Measurements from ENCODE around the gene IFNA14. TPM values are rescaled to one million over a fixed set of nuclear protein-coding genes. Genes with fewer than 3 reads are reported as not detected.
A peak's percentile ranks its signal among the peaks of the same experiment; 100 is the strongest.
"Not testable (repeated sequence)": the region's sequence is repeated elsewhere in the genome, so short reads cannot be mapped to it uniquely, and the experiment has no call there.

The IFNA14 gene
- polyA plus RNA-seq, 1 experiment = not detected

DNA sequence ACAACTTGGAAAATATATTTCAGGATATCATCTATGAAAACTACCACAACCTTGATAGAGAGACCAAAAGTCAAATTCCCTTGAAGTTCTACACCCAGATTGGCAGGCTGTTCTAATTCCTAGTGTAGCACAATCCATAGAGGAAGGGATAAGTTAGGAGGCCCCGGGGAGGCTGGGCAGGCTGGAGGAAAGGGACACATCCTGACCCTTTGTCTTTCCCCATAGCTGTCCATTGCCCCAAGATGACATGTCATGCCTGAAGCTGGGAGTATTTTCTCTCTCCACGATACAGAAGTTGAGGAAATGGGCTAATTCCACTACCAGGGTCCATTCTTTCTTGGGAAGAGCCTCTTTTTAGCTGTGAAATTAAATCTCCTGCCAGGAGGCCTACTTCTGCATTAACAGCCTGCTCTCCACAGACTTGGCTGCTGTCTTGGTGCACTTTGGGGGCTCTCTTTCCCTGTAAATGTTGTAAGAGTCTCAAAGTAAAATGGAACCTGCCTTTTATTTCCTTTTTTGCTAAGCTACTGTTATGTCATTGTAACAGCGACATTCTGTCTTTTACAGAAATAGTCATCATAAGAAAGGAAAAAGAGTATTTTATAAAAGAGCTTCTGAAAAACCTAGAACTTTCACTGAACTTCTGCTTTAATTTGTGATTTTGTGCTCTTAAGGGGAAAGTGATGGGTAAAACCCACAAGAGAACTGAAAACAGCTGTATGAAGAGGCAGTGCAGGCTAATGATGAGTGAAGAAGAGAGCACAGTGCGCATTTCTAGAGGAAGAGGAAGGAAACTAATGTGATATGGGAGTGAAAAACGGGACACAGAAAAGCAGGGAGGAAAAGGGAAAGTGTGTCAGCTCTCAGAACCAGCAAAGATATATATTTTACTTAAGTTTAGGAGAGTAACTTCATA lies 26.1 kb downstream of the IFNA14 start:
- H3K36me3 ChIP-seq (ENCODE audit: control insufficient read depth, insufficient read depth, low read length); H3K4me3 ChIP-seq (ENCODE audit: low read depth, low read length); DNase-seq (ENCODE audit: low read depth); H3K27me3 ChIP-seq (ENCODE audit: control insufficient read depth, insufficient read depth, low read length); POLR2A ChIA-PET: not testable (repeated sequence)
- TF ChIP-seq CTCF (IDR thresholded peaks at IDR 0.05; ENCODE audit: insufficient read depth, low read depth, low read length) = peak; percentile 49
- CTCF ChIA-PET = interaction anchor here (1.3 kb wide), 1 partner anchor 11 kb away, joined by 4 read pairs; no protein-coding TSS in a partner anchor

GRCh38 chr9:21212160-21212559 lies 27.6 kb downstream of the IFNA14 start:
- CTCF ChIA-PET = interaction anchor here (1.3 kb wide), 1 partner anchor 9 kb away, joined by 4 read pairs; no protein-coding TSS in a partner anchor
- H3K36me3 ChIP-seq (ENCODE audit: control insufficient read depth, insufficient read depth, low read length); POLR2A ChIA-PET; DNase-seq (ENCODE audit: low read depth); H3K4me3 ChIP-seq (ENCODE audit: low read depth, low read length); H3K27me3 ChIP-seq (ENCODE audit: control insufficient read depth, insufficient read depth, low read length): not testable (repeated sequence)

DNA sequence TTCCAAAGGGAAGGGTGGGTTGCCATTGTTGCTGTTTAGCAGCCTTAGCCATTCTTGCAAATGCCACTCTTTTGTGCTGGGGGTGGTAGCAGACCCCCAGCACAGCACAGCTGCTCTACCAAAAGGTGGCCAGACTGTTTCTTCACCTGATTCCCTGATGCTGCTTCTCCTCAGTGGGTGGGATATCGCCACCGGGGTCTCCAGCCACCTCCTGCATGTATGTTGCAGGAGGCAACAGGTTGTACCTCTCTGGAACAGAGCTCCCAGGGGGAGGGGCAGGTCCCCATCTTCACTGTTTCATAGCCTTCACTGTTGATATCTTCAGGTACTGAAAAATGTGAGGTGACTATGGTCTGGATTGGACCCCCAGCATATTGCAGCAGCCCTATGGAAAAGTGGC lies 29.0 kb downstream of the IFNA14 start:
- DNase-seq (ENCODE audit: low read depth); H3K27me3 ChIP-seq (ENCODE audit: control insufficient read depth, insufficient read depth, low read length); POLR2A ChIA-PET; H3K4me3 ChIP-seq (ENCODE audit: low read depth, low read length); CTCF ChIA-PET; H3K36me3 ChIP-seq (ENCODE audit: control insufficient read depth, insufficient read depth, low read length): not testable (repeated sequence)

GRCh38 chr9:21210311-21210710 lies 29.5 kb downstream of the IFNA14 start:
- DNase-seq (ENCODE audit: low read depth) = no peak
- no peaks in the 10 kb centered on the region for H3K36me3 ChIP-seq (ENCODE audit: control insufficient read depth, insufficient read depth, low read length)
- no peak for TF ChIP-seq CTCF (IDR thresholded peaks at IDR 0.05; ENCODE audit: insufficient read depth, low read depth, low read length)
- H3K4me3 ChIP-seq (ENCODE audit: low read depth, low read length) = no peak overlapping the region
- POLR2A ChIA-PET = no interaction called here
- CTCF ChIA-PET = no interaction called here
- no peaks in the 10 kb centered on the region for H3K27me3 ChIP-seq (ENCODE audit: control insufficient read depth, insufficient read depth, low read length)

GRCh38 chr9:21207043-21207442 lies 32.8 kb downstream of the IFNA14 start, which contains the start of gene IFNA10:
Gene IFNA10, minus strand, starts transcription at chr9:21207143. Its CDS starts 46 bp downstream, at chr9:21207097.
- POLR2A ChIA-PET; DNase-seq (ENCODE audit: low read depth): not testable (repeated sequence)

DNA sequence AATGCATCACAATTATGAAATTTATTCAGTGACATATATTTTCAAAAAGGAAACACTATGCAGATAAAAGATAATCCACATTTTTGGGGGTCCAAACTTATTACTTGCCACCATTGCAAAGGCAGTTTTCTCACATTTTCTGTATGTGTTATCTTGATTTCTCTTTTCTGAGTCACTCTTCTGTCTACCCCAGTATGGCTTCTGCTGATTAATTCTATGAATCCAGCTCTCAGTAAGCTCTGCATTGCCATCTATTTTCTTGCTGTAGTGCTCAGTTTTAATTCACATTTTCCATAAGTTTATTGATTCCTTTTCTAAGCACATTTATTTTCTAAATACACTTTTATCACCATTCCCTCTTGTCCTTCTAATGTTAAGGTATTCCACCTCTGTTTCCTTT lies 34.6 kb downstream of the IFNA14 start:
- CTCF ChIA-PET = no interaction called here
- Histone ChIP-seq H3K4me3 (ENCODE audit: low read depth, low read length) (no peak overlapping the region), H3K36me3 (ENCODE audit: control insufficient read depth, insufficient read depth, low read length) (no peaks in the 10 kb centered on the region), H3K27me3 (ENCODE audit: control insufficient read depth, insufficient read depth, low read length) (peaks cover 2% of the 10 kb centered on the region; the same call in 1 of the 2 replicates)
- DNase-seq (ENCODE audit: low read depth) = no peak
- POLR2A ChIA-PET = no interaction called here
- TF ChIP-seq CTCF (IDR thresholded peaks at IDR 0.05; ENCODE audit: insufficient read depth, low read depth, low read length) = no peak

More at GRCh38 chr9:21207043-21207442, 32.8 kb downstream of the IFNA14 start, which contains the start of gene IFNA10:
- not testable (repeated sequence) for H3K27me3 ChIP-seq (ENCODE audit: control insufficient read depth, insufficient read depth, low read length); H3K36me3 ChIP-seq (ENCODE audit: control insufficient read depth, insufficient read depth, low read length); H3K4me3 ChIP-seq (ENCODE audit: low read depth, low read length)
- CTCF ChIA-PET = interaction anchor here (1.3 kb wide), 1 partner anchor 12 kb away, joined by 5 read pairs; no protein-coding TSS in a partner anchor

GRCh38 chr9:21202105-21202504 lies 37.7 kb downstream of the IFNA14 start, which contains the start of gene IFNA7:
Gene IFNA7, minus strand, starts transcription at chr9:21202205. Its CDS starts 40 bp downstream, at chr9:21202165.
- H3K4me3 ChIP-seq (ENCODE audit: low read depth, low read length); H3K36me3 ChIP-seq (ENCODE audit: control insufficient read depth, insufficient read depth, low read length); H3K27me3 ChIP-seq (ENCODE audit: control insufficient read depth, insufficient read depth, low read length); DNase-seq (ENCODE audit: low read depth); POLR2A ChIA-PET: not testable (repeated sequence)
- CTCF ChIA-PET = interaction anchor here (1.4 kb wide), 1 partner anchor 11 kb away, joined by 4 read pairs; no protein-coding TSS in a partner anchor
